ENCODE results near the gene BNIP5.

Gene BNIP5

GRCh38 chr6:36327919-36328236, 8.8 kb downstream of the BNIP5 start:
- TF ChIP-seq PPARA (CRISPR knock-in tag; IDR thresholded peaks at IDR 0.05; ENCODE audit: borderline replicate concordance) (no peak), RARB (CRISPR knock-in tag; IDR thresholded peaks at IDR 0.05) (no peak), ESRRG (CRISPR knock-in tag; IDR thresholded peaks at IDR 0.05) (no peak), SNAI2 (CRISPR knock-in tag; IDR thresholded peaks at IDR 0.05) (no peak), TCF4 (CRISPR knock-in tag; IDR thresholded peaks at IDR 0.05; ENCODE audit: borderline replicate concordance) (no peak), ZFP3 (CRISPR knock-in tag; IDR thresholded peaks at IDR 0.05) (no peak), TOX (CRISPR knock-in tag; IDR thresholded peaks at IDR 0.05; ENCODE audit: borderline replicate concordance) (no peak), BACH2 (CRISPR knock-in tag; IDR thresholded peaks at IDR 0.05; ENCODE audit: borderline replicate concordance) (no peak), ISL1 (CRISPR knock-in tag; IDR thresholded peaks at IDR 0.05) (no peak), ZC3H10 (CRISPR knock-in tag; IDR thresholded peaks at IDR 0.05) (no peak), CSDC2 (CRISPR knock-in tag; IDR thresholded peaks at IDR 0.05) (no peak), ARNTL (CRISPR knock-in tag; IDR thresholded peaks at IDR 0.05; ENCODE audit: borderline replicate concordance, low read depth) (no peak), POU6F1 (CRISPR knock-in tag; IDR thresholded peaks at IDR 0.05; ENCODE audit: borderline replicate concordance, low read depth) (no peak), ZNF8 (CRISPR knock-in tag; IDR thresholded peaks at IDR 0.05) (no peak), CSRNP3 (CRISPR knock-in tag; IDR thresholded peaks at IDR 0.05) (no peak), OSR1 (CRISPR knock-in tag; IDR thresholded peaks at IDR 0.05) (no peak), PATZ1 (CRISPR knock-in tag; IDR thresholded peaks at IDR 0.05; ENCODE audit: borderline replicate concordance) (no peak), TSHZ2 (CRISPR knock-in tag; IDR thresholded peaks at IDR 0.05) (no peak), ZFP30 (CRISPR knock-in tag; IDR thresholded peaks at IDR 0.05) (no peak)
- no peak for ATAC-seq

GRCh38 chr6:36327226-36327918, 9.3 kb downstream of the BNIP5 start:
- no peak for ATAC-seq
- TF ChIP-seq CSRNP3 (CRISPR knock-in tag; IDR thresholded peaks at IDR 0.05) (no peak), ZNF8 (CRISPR knock-in tag; IDR thresholded peaks at IDR 0.05) (no peak), ESRRG (CRISPR knock-in tag; IDR thresholded peaks at IDR 0.05) (no peak), GLIS3 (CRISPR knock-in tag; IDR thresholded peaks at IDR 0.05) (no peak), SNAI2 (CRISPR knock-in tag; IDR thresholded peaks at IDR 0.05) (no peak), RARB (CRISPR knock-in tag; IDR thresholded peaks at IDR 0.05) (no peak), OSR1 (CRISPR knock-in tag; IDR thresholded peaks at IDR 0.05) (no peak), PATZ1 (CRISPR knock-in tag; IDR thresholded peaks at IDR 0.05; ENCODE audit: borderline replicate concordance) (no peak), CREB5 (CRISPR knock-in tag; IDR thresholded peaks at IDR 0.05; ENCODE audit: low read depth) (no peak), CSDC2 (CRISPR knock-in tag; IDR thresholded peaks at IDR 0.05) (no peak), PPARA (CRISPR knock-in tag; IDR thresholded peaks at IDR 0.05; ENCODE audit: borderline replicate concordance) (no peak), ARNTL (CRISPR knock-in tag; IDR thresholded peaks at IDR 0.05; ENCODE audit: borderline replicate concordance, low read depth) (no peak), ISL1 (CRISPR knock-in tag; IDR thresholded peaks at IDR 0.05) (no peak), ZFP30 (CRISPR knock-in tag; IDR thresholded peaks at IDR 0.05) (no peak), ZC3H10 (CRISPR knock-in tag; IDR thresholded peaks at IDR 0.05) (no peak), ZNF565 (CRISPR knock-in tag; conservative IDR thresholded peaks at IDR 0.05; ENCODE audit: low read depth) (no peak), BACH2 (CRISPR knock-in tag; IDR thresholded peaks at IDR 0.05; ENCODE audit: borderline replicate concordance) (no peak), ZFP3 (CRISPR knock-in tag; IDR thresholded peaks at IDR 0.05) (no peak), TOX (CRISPR knock-in tag; IDR thresholded peaks at IDR 0.05; ENCODE audit: borderline replicate concordance) (no peak)
